Neural cell (in vitro differentiated cells): Measurements from ENCODE around the gene ALDH3B2.
"Not testable (repeated sequence)": the region's sequence is repeated elsewhere in the genome, so short reads cannot be mapped to it uniquely, and the experiment has no call there.

Source experiments
- EP300 ChIP-seq: fragments of 450-650 bp; conservative IDR thresholded peaks from 2 replicates; pipeline ENCODE4 v1.6.1; 2014; ENCODE audit warnings: antibody characterized with exemption, mild to moderate bottlenecking, moderate library complexity; ENCODE audit not compliant: poor library complexity, severe bottlenecking
- POLR2AphosphoS5 ChIP-seq: IDR thresholded peaks from 2 replicates; pipeline ENCODE4 v1.6.1; 2012
- TF ChIP-seq, protein P1 (sequence below): fragments of 450-650 bp; IDR thresholded peaks from 2 replicates; pipeline ENCODE4 v1.5.1; 2014; ENCODE audit warnings: antibody characterized with exemption, mild to moderate bottlenecking, moderate library complexity; ENCODE audit not compliant: poor library complexity, severe bottlenecking

GRCh38 chr11:67716226-67716625 lies 41.8 kb upstream of the ALDH3B2 start:
- TF ChIP-seq, protein P1, sequence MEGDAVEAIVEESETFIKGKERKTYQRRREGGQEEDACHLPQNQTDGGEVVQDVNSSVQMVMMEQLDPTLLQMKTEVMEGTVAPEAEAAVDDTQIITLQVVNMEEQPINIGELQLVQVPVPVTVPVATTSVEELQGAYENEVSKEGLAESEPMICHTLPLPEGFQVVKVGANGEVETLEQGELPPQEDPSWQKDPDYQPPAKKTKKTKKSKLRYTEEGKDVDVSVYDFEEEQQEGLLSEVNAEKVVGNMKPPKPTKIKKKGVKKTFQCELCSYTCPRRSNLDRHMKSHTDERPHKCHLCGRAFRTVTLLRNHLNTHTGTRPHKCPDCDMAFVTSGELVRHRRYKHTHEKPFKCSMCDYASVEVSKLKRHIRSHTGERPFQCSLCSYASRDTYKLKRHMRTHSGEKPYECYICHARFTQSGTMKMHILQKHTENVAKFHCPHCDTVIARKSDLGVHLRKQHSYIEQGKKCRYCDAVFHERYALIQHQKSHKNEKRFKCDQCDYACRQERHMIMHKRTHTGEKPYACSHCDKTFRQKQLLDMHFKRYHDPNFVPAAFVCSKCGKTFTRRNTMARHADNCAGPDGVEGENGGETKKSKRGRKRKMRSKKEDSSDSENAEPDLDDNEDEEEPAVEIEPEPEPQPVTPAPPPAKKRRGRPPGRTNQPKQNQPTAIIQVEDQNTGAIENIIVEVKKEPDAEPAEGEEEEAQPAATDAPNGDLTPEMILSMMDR: not testable (repeated sequence)
- not testable (repeated sequence) for TF ChIP-seq POLR2AphosphoS5, EP300
